Measurements from ENCODE around the gene FAM210B. TPM values are rescaled to one million over a fixed set of nuclear protein-coding genes. Genes with fewer than 3 reads are reported as not detected.

FAM210B gene
- total and polyA plus RNA-seq, 2 of the 8 experiments (the other 6 are each of a cell fraction or from before 2014, with no cell fraction given) = 9.4 to 15.0 TPM

DNA sequence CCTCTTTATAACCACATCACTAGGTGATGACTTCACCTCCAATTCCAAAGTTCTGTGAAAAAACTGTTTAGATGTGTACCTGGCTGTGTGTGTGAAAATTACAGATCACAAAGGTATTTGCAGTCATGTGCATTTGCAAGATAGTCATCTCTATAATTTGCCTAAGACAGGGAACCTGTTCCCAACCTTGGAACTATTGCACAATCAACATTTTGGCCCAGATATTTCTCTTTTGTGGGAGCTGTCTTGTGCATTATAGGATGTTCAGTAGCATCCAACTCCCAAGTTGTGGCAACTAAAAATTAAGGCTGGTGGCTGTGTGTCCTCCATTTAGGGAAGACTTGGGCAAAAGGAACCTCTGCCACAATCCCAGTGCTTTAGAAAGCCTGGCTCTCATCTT, 34.0 kb upstream of the FAM210B start (continued):
- TF ChIP-seq SIN3A (conservative IDR thresholded peaks at IDR 0.05 in 1 of 2, IDR thresholded peaks at IDR 0.05 in 1 of 2; ENCODE audit: low read depth in 1 of 2, low read length in 2 of 2) = no peak
- TF ChIP-seq CBX5 (IDR thresholded peaks at IDR 0.05; ENCODE audit: low read depth, low read length) = no peak

Measured in H1 (cell line).